PC-9 (cell line): ENCODE data around the gene PRRT2. TPM values are rescaled to one million over a fixed set of nuclear protein-coding genes. Genes with fewer than 3 reads are reported as not detected.
A peak's percentile ranks its signal among the peaks of the same experiment; 100 is the strongest.
"Not testable (repeated sequence)": the region's sequence is repeated elsewhere in the genome, so short reads cannot be mapped to it uniquely, and the experiment has no call there.

Experiments used
- BruUV-seq: library from RNA; stranded (reverse); fragments of 400-500 nt; replicated peaks from 2 replicates; lab custom pipeline; 2021; lab: Mats Ljungman, UMichigan
- CTCF ChIA-PET: fragments of 300-600 bp; sonication (Branson Sonifier 250); formaldehyde crosslinking; loops from one replicate; lab custom pipeline; 2022; ENCODE audit warnings: antibody characterized with exemption; lab: Charles Lee
- POLR2A ChIA-PET: fragments of 300-600 bp; sonication (Branson Sonifier 250); formaldehyde crosslinking; loops from one replicate; lab custom pipeline; 2022; ENCODE audit warnings: antibody characterized with exemption; ENCODE audit not compliant: unreplicated experiment; lab: Charles Lee
- DNase-seq, 2 experiments: peaks; one replicate each; pipeline versions ENCODE4 v3.0.0 to v3.0.0-alpha.2; 2015 to 2022; ENCODE audit warnings: mixed read lengths in 1 of 2
- H2AFZ ChIP-seq: fragments of 200-600 bp; sonication (generic); 2 replicates; pipeline ENCODE4 v1.8.1; 2017; ENCODE audit warnings: antibody characterized with exemption
- H3F3A ChIP-seq: fragments of 200-600 bp; sonication (generic); 2 replicates; pipeline ENCODE4 v1.8.1; 2017; ENCODE audit warnings: antibody characterized with exemption, mild to moderate bottlenecking, low read depth; ENCODE audit not compliant: insufficient read depth
- H3K27ac ChIP-seq: fragments of 200-600 bp; sonication (generic); 2 replicates; pipeline ENCODE4 v1.6.1; 2016; ENCODE audit warnings: mixed run types
- H3K27me3 ChIP-seq: fragments of 200-600 bp; sonication (generic); 2 replicates; pipeline ENCODE4 v1.6.1; 2016; ENCODE audit warnings: low read depth, mixed run types; ENCODE audit not compliant: insufficient read depth
- H3K36me3 ChIP-seq: fragments of 200-600 bp; sonication (generic); 2 replicates; pipeline ENCODE4 v1.6.1; 2016; ENCODE audit warnings: low read depth, mixed run types
- H3K4me1 ChIP-seq: fragments of 200-600 bp; sonication (generic); replicated peaks from 2 replicates; pipeline ENCODE4 v1.6.1; 2016; ENCODE audit warnings: mixed run types; ENCODE audit not compliant: insufficient read depth
- H3K4me2 ChIP-seq: fragments of 200-600 bp; sonication (generic); 2 replicates; pipeline ENCODE4 v1.6.1; 2017; ENCODE audit warnings: mixed run types
- H3K4me3 ChIP-seq: fragments of 200-600 bp; sonication (generic); 2 replicates; pipeline ENCODE4 v1.6.1; 2016; ENCODE audit warnings: mixed run types
- H3K79me2 ChIP-seq: fragments of 200-600 bp; sonication (generic); 2 replicates; pipeline ENCODE4 v1.6.1; 2017; ENCODE audit warnings: low read depth, mixed run types
- H3K9me2 ChIP-seq: fragments of 200-600 bp; sonication (generic); 2 replicates; pipeline ENCODE4 v1.8.1; 2017; ENCODE audit warnings: mild to moderate bottlenecking; ENCODE audit not compliant: insufficient read depth
- H3K9me3 ChIP-seq: fragments of 200-600 bp; sonication (generic); 2 replicates; pipeline ENCODE4 v1.8.1; 2016; ENCODE audit warnings: low read depth; ENCODE audit not compliant: insufficient read depth
- H4K20me1 ChIP-seq: fragments of 200-600 bp; sonication (generic); 2 replicates; pipeline ENCODE4 v1.8.1; 2017; ENCODE audit not compliant: insufficient read depth
- CTCF ChIP-seq: fragments of 200-600 bp; sonication (generic); conservative IDR thresholded peaks from 2 replicates; pipeline ENCODE4 v1.6.1; 2017; ENCODE audit warnings: mixed run types, antibody characterized with exemption, mild to moderate bottlenecking, moderate library complexity
- EZH2 ChIP-seq: fragments of 200-600 bp; sonication (generic); IDR thresholded peaks from 2 replicates; pipeline ENCODE4 v1.8.0; 2017; ENCODE audit warnings: antibody characterized with exemption, low read depth
- intact Hi-C: fragments of 100-400 bp; cut with micrococcal nuclease; formaldehyde crosslinking; loops from one replicate; pipeline ENCODE4 v1.10.0; 2022; ENCODE audit not compliant: unreplicated experiment
- total RNA-seq: library from RNA; stranded (reverse); gene quantifications from 2 replicates; pipeline ENCODE4 v1.2.3, GENCODE V29; 2021

PRRT2 gene
- total RNA-seq, 1 experiment from 2014 or later, result 4.9 TPM

GRCh38 chr16:29784901-29785500 lies 27.0 kb upstream of the PRRT2 start:
- ChIA-PET CTCF (interaction anchor here (0.6 to 1.4 kb wide), 5 partner anchors 13 to 84 kb away, joined by 3 to 19 read pairs (median 4); no protein-coding TSS in a partner anchor), POLR2A (interaction anchor here (0.6 to 0.7 kb wide), 2 partner anchors 21 to 39 kb away, joined by 3 to 8 read pairs; partner anchors contain the start of gene MAZ)
- intact Hi-C loops, result no loop called here
- no peaks in the 10 kb centered on the region for H3K79me2 ChIP-seq
- peaks cover 31% of the 10 kb centered on the region for H3F3A ChIP-seq
- no peak overlapping the region for H3K27ac ChIP-seq
- H3K4me3 ChIP-seq, result no peak overlapping the region
- H4K20me1 ChIP-seq, result no peaks in the 10 kb centered on the region
- no peak overlapping the region for H2AFZ ChIP-seq
- no peaks in the 10 kb centered on the region for H3K9me2 ChIP-seq
- TF ChIP-seq EZH2, result no peak
- H3K9me3 ChIP-seq, result 0 out of 2 replicates have a peak, but pooled peaks cover 4% of the 10 kb centered on the region
- H3K27me3 ChIP-seq, result no peaks in the 10 kb centered on the region
- peaks cover 53% of the 10 kb centered on the region for H3K4me1 ChIP-seq
- no peak overlapping the region for H3K4me2 ChIP-seq
- no peak for DNase-seq
- no peaks in the 10 kb centered on the region for H3K36me3 ChIP-seq
- no TSS peak for BruUV-seq

GRCh38 chr16:29787155-29787554 lies 24.8 kb upstream of the PRRT2 start:
- H3F3A ChIP-seq, result peaks cover 29% of the 10 kb centered on the region
- H3K9me2 ChIP-seq, BruUV-seq, CTCF ChIA-PET, intact Hi-C loops, H3K27me3 ChIP-seq, H3K27ac ChIP-seq, H3K4me3 ChIP-seq, H3K4me2 ChIP-seq, H4K20me1 ChIP-seq, H3K9me3 ChIP-seq, H2AFZ ChIP-seq, DNase-seq, H3K36me3 ChIP-seq: not testable (repeated sequence)
- peaks cover 16% of the 10 kb centered on the region for H3K79me2 ChIP-seq
- POLR2A ChIA-PET, result interaction anchor here (0.6 kb wide), 2 partner anchors 38 to 76 kb away, joined by 4 to 27 read pairs; no protein-coding TSS in a partner anchor
- peaks cover 43% of the 10 kb centered on the region for H3K4me1 ChIP-seq

GRCh38 chr16:29789775-29790182 lies 22.2 kb upstream of the PRRT2 start:
- intact Hi-C loops, result loop anchor here (1.0 kb wide), 3 partner anchors 16 to 89 kb away; no protein-coding TSS in a partner anchor
- Histone ChIP-seq H3K36me3 (no peaks in the 10 kb centered on the region), H3K79me2 (peaks cover 42% of the 10 kb centered on the region), H3K4me1 (peaks cover 19% of the 10 kb centered on the region), H3K4me2 (peak overlapping the region; percentile 94), H3K4me3 (peak overlapping the region; percentile 94), H3K9me3 (no peaks in the 10 kb centered on the region), H2AFZ (peak overlapping the region; percentile 98), H3F3A (peaks cover 10% of the 10 kb centered on the region), H3K27ac (no peak overlapping the region), H3K27me3 (no peaks in the 10 kb centered on the region), H3K9me2 (no peaks in the 10 kb centered on the region), H4K20me1 (0 out of 2 replicates have a peak, but pooled peaks cover 9% of the 10 kb centered on the region)
- no peak for TF ChIP-seq EZH2
- no peak for TF ChIP-seq CTCF
- ChIA-PET CTCF (interaction anchor here (0.6 to 1.6 kb wide), 3 partner anchors 26 to 60 kb away, joined by 3 to 7 read pairs (median 4); partner anchors contain the start of gene PAGR1), POLR2A (interaction anchor here (0.5 to 1.5 kb wide), 5 partner anchors 15 to 197 kb away, joined by 3 to 18 read pairs (median 4); partner anchors contain the start of gene PRRT2)
- peak in 1 of 2 experiments; percentile 27 for DNase-seq
- TSS peak; percentile 90 for BruUV-seq
